Adrenal gland (tissue), 12 donors: ENCODE results near the gene ZNF26. TPM values are rescaled to one million over a fixed set of nuclear protein-coding genes. Genes with fewer than 3 reads are reported as not detected.

Experiments
- DNase-seq, 7 donors: peaks; one replicate each; pipeline ENCODE4 v3.0.0-alpha.2; 2019 to 2020
- H3K27ac ChIP-seq, 5 donors: fragments of 200-600 bp; sonication (generic) in 4 of 5; 1 replicate in 3 of 5; 2 replicates in 2 of 5; pipeline versions ENCODE4 v1.5.1 to v1.8.0; 2016 to 2020; ENCODE audit warnings: mild to moderate bottlenecking in 1 of 5
- H3K27me3 ChIP-seq: fragments of 200-600 bp; 2 replicates; pipeline ENCODE4 v1.8.0; 2021
- H3K36me3 ChIP-seq, 2 donors: fragments of 200-600 bp; replicated peaks in 1 of 2; 1 replicate in 1 of 2; 2 replicates in 1 of 2; pipeline versions ENCODE4 v1.5.1 to v1.8.0; 2018 to 2022
- H3K4me1 ChIP-seq, 2 donors: fragments of 200-600 bp; replicated peaks in 1 of 2; 1 replicate in 1 of 2; 2 replicates in 1 of 2; pipeline versions ENCODE4 v1.5.1 to v1.8.0; 2018 to 2021
- H3K4me3 ChIP-seq, 4 donors: fragments of 200-600 bp; sonication (generic) in 3 of 4; one replicate each; pipeline ENCODE4 v1.5.1; 2016 to 2018
- H3K9me3 ChIP-seq, 3 donors: fragments of 200-600 bp; sonication (generic) in 1 of 3; replicated peaks in 1 of 3; 1 replicate in 2 of 3; 2 replicates in 1 of 3; pipeline versions ENCODE4 v1.5.1 to v1.8.0; 2016 to 2021
- CTCF ChIP-seq, 6 experiments: fragments of 450-650 bp in 4 of 6; fragments of 200-600 bp in 2 of 6; sonication (generic) in 1 of 6; IDR thresholded peaks; 1 replicate in 5 of 6; 2 replicates in 1 of 6; pipeline versions ENCODE4 v1.5.1 to v1.8.0; 2016 to 2021; ENCODE audit warnings: antibody characterized with exemption in 6 of 6, mild to moderate bottlenecking in 2 of 6, moderate library complexity in 1 of 6
- POLR2A ChIP-seq, 2 donors: fragments of 450-650 bp; IDR thresholded peaks; one replicate each; pipeline ENCODE4 v1.6.1; 2017; ENCODE audit warnings: antibody characterized with exemption in 2 of 2, mild to moderate bottlenecking in 2 of 2, moderate library complexity in 1 of 2
- WGBS, 4 donors: extraction: QIAGEN DNeasy Blood & Tissue Kit in 2 of 4; methylation state at CpG; one replicate each; pipeline versions ENCODE4 v1.1.5 to v1.1.7; 2013 to 2017; 5-methylcytosine and 5-hydroxymethylcytosine counted together
- intact Hi-C, 2 donors: fragments of 100-400 bp; cut with DNase I; formaldehyde crosslinking; loops; one replicate each; pipeline versions ENCODE4 v1.14.1 to v1.15.0; 2022 to 2023
- polyA plus RNA-seq, 3 donors: library from polyadenylated mRNA; stranded (reverse); fragments of 200-250 nt in 2 of 3; fragments of 350-450 nt in 1 of 3; fragmentation: Illumina TruSeq in 1 of 3; extraction: RNeasy Lipid Tissue Mini Kit (QIAGEN cat#74804) in 1 of 3; gene quantifications; one replicate each; pipeline ENCODE4 v1.2.3, GENCODE V29; 2013 to 2014
- total RNA-seq, 9 donors: library from RNA; depleted of rRNA in 4 of 9; stranded (reverse); fragments of >200 nt in 4 of 9; fragments of 120-200 nt in 1 of 9; fragmentation: NEBNext Ultra II Directional in 1 of 9; extraction: Animal tissue kit (Norgen Biotek cat#: 25700) in 1 of 9; gene quantifications; one replicate each; pipeline versions ENCODE4 v1.1.0 to v1.2.4, GENCODE V29; 2013 to 2023
- donor health status: healthy with polysubstance abuse.
- donor health status: Bipolar disorder and iron deficiency.
- donor health status: DM: yes; HTN: yes; CAD: no.
- donor health status: DM: no; HTN: no; CAD: no.
- donor health status: DM: no; HTN: no; CAD: no.
- donor health status: DM: yes; HTN: yes; CAD: no.

ZNF26 gene
- total and polyA plus RNA-seq, 12 donors = 1.1 to 13.4 (median 8.9) TPM

- Histone ChIP-seq H3K4me3 (no peak overlapping the region), H3K36me3 (no peaks in the 10 kb centered on the region), H3K4me1 (peaks cover 7 to 10% of the 10 kb centered on the region in 2 donors), H3K9me3 (peaks cover 0 to 24% (median 0%) of the 10 kb centered on the region in 3 donors), H3K27me3 (no peaks in the 10 kb centered on the region), H3K27ac (no peak overlapping the region)
- intact Hi-C loops = no loop called here
- TF ChIP-seq POLR2A (IDR thresholded peaks at IDR 0.05) (no peak), CTCF (IDR thresholded peaks at IDR 0.05) (no peak)
- WGBS, 4 donors = 95 to 99% (median 98%) methylated on average over 27 of the region's 27 CpGs
- peak in 1 of 7 donors; percentile 34 for DNase-seq
Measured at GRCh38 chr12:132950844-132951535, 35.2 kb upstream of the ZNF26 start.

- Histone ChIP-seq H3K36me3 (no peaks in the 10 kb centered on the region), H3K4me1 (peaks cover 7 to 10% of the 10 kb centered on the region in 2 donors), H3K9me3 (peaks cover 0 to 24% (median 0%) of the 10 kb centered on the region in 3 donors), H3K27me3 (no peaks in the 10 kb centered on the region), H3K4me3 (no peak overlapping the region), H3K27ac (no peak overlapping the region)
- WGBS, 4 donors = 94 to 98% (median 98%) methylated on average over 8 of the region's 8 CpGs
- TF ChIP-seq POLR2A (IDR thresholded peaks at IDR 0.05) (no peak), CTCF (IDR thresholded peaks at IDR 0.05) (no peak)
- no peak for DNase-seq
- intact Hi-C loops = no loop called here
Measured at GRCh38 chr12:132951649-132952048, 34.5 kb upstream of the ZNF26 start.

- H3K27ac ChIP-seq = no peak overlapping the region
- peak in 1 of 7 donors; percentile 44 for DNase-seq
- H3K9me3 ChIP-seq = peaks cover 0 to 20% (median 0%) of the 10 kb centered on the region in 3 donors
- TF ChIP-seq POLR2A (IDR thresholded peaks at IDR 0.05) (no peak), CTCF (IDR thresholded peaks at IDR 0.05) (no peak)
- H3K4me1 ChIP-seq = peaks cover 7 to 16% of the 10 kb centered on the region in 2 donors
- H3K4me3 ChIP-seq = no peak overlapping the region
- no peaks in the 10 kb centered on the region for H3K36me3 ChIP-seq
- intact Hi-C loops = no loop called here
- WGBS, 4 donors = 95 to 96% (median 96%) methylated on average over 18 of the region's 18 CpGs
- H3K27me3 ChIP-seq = no peaks in the 10 kb centered on the region
Measured at GRCh38 chr12:132952371-132953162, 33.6 kb upstream of the ZNF26 start.

GRCh38 chr12:132953163-132953425, 33.1 kb upstream of the ZNF26 start:
- peaks cover 7 to 18% of the 10 kb centered on the region in 2 donors for H3K4me1 ChIP-seq
- 93 to 100% (median 100%) methylated on average over 1 to 2 of the region's 2 CpGs for WGBS, 4 donors
- H3K4me3 ChIP-seq = no peak overlapping the region
- no peaks in the 10 kb centered on the region for H3K27me3 ChIP-seq
- H3K27ac ChIP-seq = no peak overlapping the region
- H3K36me3 ChIP-seq = no peaks in the 10 kb centered on the region
- DNase-seq = peak in 1 of 7 donors; percentile 14
- no peak for TF ChIP-seq CTCF (IDR thresholded peaks at IDR 0.05)
- no peak for TF ChIP-seq POLR2A (IDR thresholded peaks at IDR 0.05)
- peaks cover 0 to 15% (median 0%) of the 10 kb centered on the region in 3 donors for H3K9me3 ChIP-seq
- intact Hi-C loops = no loop called here
